ENCODE data around the gene TPPP.

TPPP gene

GRCh38 chr5:675871-676698 is 17.1 kb downstream of the TPPP start:
- Histone ChIP-seq H3K4me3 (ENCODE audit: low read length, poor library complexity, severe bottlenecking) (no peak overlapping the region), H3K79me2 (ENCODE audit: insufficient read depth, low read length) (no peaks in the 10 kb centered on the region), H3K4me2 (ENCODE audit: low read depth, low read length, poor library complexity, severe bottlenecking) (no peak overlapping the region), H2AFZ (ENCODE audit: low read length) (no peak overlapping the region), H3K36me3 (ENCODE audit: insufficient read depth, low read length) (no peaks in the 10 kb centered on the region), H3K9ac (ENCODE audit: low read depth, low read length, poor library complexity, severe bottlenecking) (no peak overlapping the region), H4K20me1 (ENCODE audit: insufficient read depth, low read length, poor library complexity, severe bottlenecking) (no peaks in the 10 kb centered on the region), H3K9me3 (ENCODE audit: insufficient read depth, low read depth, low read length) (no peaks in the 10 kb centered on the region), H3K27me3 (ENCODE audit: insufficient read depth, low read length, poor library complexity, severe bottlenecking) (no peaks in the 10 kb centered on the region), H3F3A (ENCODE audit: low read depth) (no peaks in the 10 kb centered on the region), H3K4me1 (ENCODE audit: insufficient read depth, low read length, poor library complexity, severe bottlenecking) (no peaks in the 10 kb centered on the region), H3K9me2 (replicated peaks; ENCODE audit: low read depth, low read length) (no peaks in the 10 kb centered on the region)
- no peak for TF ChIP-seq CTCF (conservative IDR thresholded peaks at IDR 0.05; ENCODE audit: low read length)
- no peak for TF ChIP-seq EZH2phosphoT487 (IDR thresholded peaks at IDR 0.05; ENCODE audit: borderline replicate concordance)

- TF ChIP-seq EZH2phosphoT487 (IDR thresholded peaks at IDR 0.05; ENCODE audit: borderline replicate concordance) = no peak
- TF ChIP-seq CTCF (conservative IDR thresholded peaks at IDR 0.05; ENCODE audit: low read length) = no peak
- H3K79me2 ChIP-seq (ENCODE audit: insufficient read depth, low read length) = no peaks in the 10 kb centered on the region
- no peaks in the 10 kb centered on the region for H3K4me1 ChIP-seq (ENCODE audit: insufficient read depth, low read length, poor library complexity, severe bottlenecking)
- no peaks in the 10 kb centered on the region for H3K9me3 ChIP-seq (ENCODE audit: insufficient read depth, low read depth, low read length)
- H2AFZ ChIP-seq (ENCODE audit: low read length) = no peak overlapping the region
- H3K4me3 ChIP-seq (ENCODE audit: low read length, poor library complexity, severe bottlenecking) = no peak overlapping the region
- H3F3A ChIP-seq (ENCODE audit: low read depth) = no peaks in the 10 kb centered on the region
- no peaks in the 10 kb centered on the region for H3K27me3 ChIP-seq (ENCODE audit: insufficient read depth, low read length, poor library complexity, severe bottlenecking)
- no peaks in the 10 kb centered on the region for H4K20me1 ChIP-seq (ENCODE audit: insufficient read depth, low read length, poor library complexity, severe bottlenecking)
- no peak overlapping the region for H3K9ac ChIP-seq (ENCODE audit: low read depth, low read length, poor library complexity, severe bottlenecking)
- H3K9me2 ChIP-seq (replicated peaks; ENCODE audit: low read depth, low read length) = no peaks in the 10 kb centered on the region
- no peak overlapping the region for H3K4me2 ChIP-seq (ENCODE audit: low read depth, low read length, poor library complexity, severe bottlenecking)
- no peaks in the 10 kb centered on the region for H3K36me3 ChIP-seq (ENCODE audit: insufficient read depth, low read length)
Observed at GRCh38 chr5:675111-675870, 17.9 kb downstream of the TPPP start.

- Histone ChIP-seq H4K20me1 (ENCODE audit: insufficient read depth, low read length, poor library complexity, severe bottlenecking) (no peaks in the 10 kb centered on the region), H3K4me2 (ENCODE audit: low read depth, low read length, poor library complexity, severe bottlenecking) (no peak overlapping the region), H3K9me2 (replicated peaks; ENCODE audit: low read depth, low read length) (no peaks in the 10 kb centered on the region), H3K36me3 (ENCODE audit: insufficient read depth, low read length) (no peaks in the 10 kb centered on the region), H3K79me2 (ENCODE audit: insufficient read depth, low read length) (no peaks in the 10 kb centered on the region), H3F3A (ENCODE audit: low read depth) (no peaks in the 10 kb centered on the region), H3K4me1 (ENCODE audit: insufficient read depth, low read length, poor library complexity, severe bottlenecking) (no peaks in the 10 kb centered on the region), H3K4me3 (ENCODE audit: low read length, poor library complexity, severe bottlenecking) (no peak overlapping the region), H2AFZ (ENCODE audit: low read length) (no peak overlapping the region), H3K9ac (ENCODE audit: low read depth, low read length, poor library complexity, severe bottlenecking) (no peak overlapping the region), H3K9me3 (ENCODE audit: insufficient read depth, low read depth, low read length) (no peaks in the 10 kb centered on the region), H3K27me3 (ENCODE audit: insufficient read depth, low read length, poor library complexity, severe bottlenecking) (no peaks in the 10 kb centered on the region)
- TF ChIP-seq CTCF (conservative IDR thresholded peaks at IDR 0.05; ENCODE audit: low read length) = no peak
- no peak for TF ChIP-seq EZH2phosphoT487 (IDR thresholded peaks at IDR 0.05; ENCODE audit: borderline replicate concordance)
Observed at GRCh38 chr5:674630-675011, 18.5 kb downstream of the TPPP start.

All from Loucy (cell line).